ENCODE data around the gene GPR146.

GRCh38 chr7:1061180-1061579 lies 16.8 kb downstream of the GPR146 start:
- TF ChIP-seq POLR2A (IDR thresholded peaks at IDR 0.05), result no peak
- TF ChIP-seq CTCF (IDR thresholded peaks at IDR 0.05 in 8 of 11, conservative IDR thresholded peaks at IDR 0.05 in 3 of 11), result no peak
